GM08714 (cell line): ENCODE results near the gene C1QTNF12.

Experiments used
- H3K4me3 ChIP-seq: fragments of 200-500 bp; sonication (Bioruptor generic); 2 replicates; pipeline ENCODE4 v1.5.1; 2014; ENCODE audit warnings: mild to moderate bottlenecking, low read length, inconsistent platforms
- ZNF274 ChIP-seq: IDR thresholded peaks from 2 replicates; pipeline ENCODE4 v1.6.1; 2012; ENCODE audit warnings: mild to moderate bottlenecking, low read depth, low read length

C1QTNF12 gene

GRCh38 chr1:1246577-1247340, at the start of gene C1QTNF12:
C1QTNF12 (minus strand) TSS chr1:1246722; CDS start chr1:1246690, 32 bp downstream.
- no peak within 1 kb of the TSS for H3K4me3 ChIP-seq
- no peak for TF ChIP-seq ZNF274

- TF ChIP-seq ZNF274 = no peak
- H3K4me3 ChIP-seq = no peak overlapping the region
These were observed 48.8 kb upstream of the C1QTNF12 start for GRCh38 chr1:1295154-1295923.

- no peak overlapping the region for H3K4me3 ChIP-seq
- no peak for TF ChIP-seq ZNF274
These were observed 47.8 kb upstream of the C1QTNF12 start for GRCh38 chr1:1294250-1294890.

GRCh38 chr1:1293263-1294249, 47.0 kb upstream of the C1QTNF12 start:
- TF ChIP-seq ZNF274 = no peak
- H3K4me3 ChIP-seq = no peak overlapping the region

- no peak overlapping the region for H3K4me3 ChIP-seq
- no peak for TF ChIP-seq ZNF274
These were observed 46.3 kb upstream of the C1QTNF12 start for GRCh38 chr1:1292851-1293250.

GRCh38 chr1:1292442-1292779, 45.9 kb upstream of the C1QTNF12 start:
- H3K4me3 ChIP-seq = no peak overlapping the region
- no peak for TF ChIP-seq ZNF274

- no peak for TF ChIP-seq ZNF274
- no peak overlapping the region for H3K4me3 ChIP-seq
These were observed 45.3 kb upstream of the C1QTNF12 start for GRCh38 chr1:1291548-1292441.

GRCh38 chr1:1291023-1291528, 44.6 kb upstream of the C1QTNF12 start:
- H3K4me3 ChIP-seq = no peak overlapping the region
- TF ChIP-seq ZNF274 = no peak

- no peak overlapping the region for H3K4me3 ChIP-seq
- TF ChIP-seq ZNF274 = no peak
These were observed 43.8 kb upstream of the C1QTNF12 start for GRCh38 chr1:1290238-1290731.

GRCh38 chr1:1287288-1288110, 41.0 kb upstream of the C1QTNF12 start:
- no peak for TF ChIP-seq ZNF274
- no peak overlapping the region for H3K4me3 ChIP-seq
